Stimulated activated CD4-positive, alpha-beta T cell treated with anti-CD3 and anti-CD28 coated beads, Interleukin-4, amount 100 ng/mL, for 1 hour (primary cell): ENCODE data around the gene HUNK.

ENCODE experiments used
- DNase-seq: peaks from one replicate; pipeline ENCODE4 v3.0.0-alpha.2; 2020

Gene HUNK

DNA sequence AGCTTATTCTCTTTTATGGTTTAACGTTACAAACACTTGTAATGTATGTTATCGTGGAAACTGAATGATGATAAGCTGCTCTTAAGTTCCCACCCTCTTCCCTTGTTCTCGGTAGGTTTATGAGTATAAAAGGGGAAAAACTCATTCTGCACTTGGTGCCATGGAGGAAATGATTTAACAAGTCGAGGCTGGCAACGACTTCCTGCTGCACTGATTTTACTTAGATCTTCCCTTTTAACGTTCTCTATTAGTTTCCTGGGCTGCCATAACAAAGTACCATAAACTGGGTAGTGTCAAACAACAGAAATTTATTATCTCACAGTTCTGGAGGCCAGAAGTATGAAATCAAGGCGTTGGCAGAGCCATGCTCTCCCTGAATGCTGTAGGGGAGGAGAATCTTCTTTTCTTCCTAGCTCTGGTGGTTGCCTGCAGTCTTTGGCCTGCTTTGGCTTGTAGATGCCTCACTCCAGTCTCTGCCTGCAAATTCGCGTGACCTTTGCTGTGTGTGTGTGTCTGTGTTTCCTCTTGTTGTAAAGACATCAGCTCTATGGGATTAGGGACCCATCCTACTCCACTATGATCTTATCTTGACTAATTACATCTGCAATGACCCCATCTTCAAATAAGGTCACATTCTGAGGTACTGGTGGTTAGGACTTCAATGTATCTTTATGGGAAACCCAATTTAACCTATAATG, 26.3 kb downstream of the HUNK start:
- no peak for DNase-seq

- DNase-seq, result no peak
Observed at GRCh38 chr21:31900121-31900895, 27.5 kb downstream of the HUNK start.

- DNase-seq, result no peak
Observed at GRCh38 chr21:31901315-31901714, 28.5 kb downstream of the HUNK start.

- no peak for DNase-seq
Observed at GRCh38 chr21:31902438-31902837, 29.6 kb downstream of the HUNK start.

DNA sequence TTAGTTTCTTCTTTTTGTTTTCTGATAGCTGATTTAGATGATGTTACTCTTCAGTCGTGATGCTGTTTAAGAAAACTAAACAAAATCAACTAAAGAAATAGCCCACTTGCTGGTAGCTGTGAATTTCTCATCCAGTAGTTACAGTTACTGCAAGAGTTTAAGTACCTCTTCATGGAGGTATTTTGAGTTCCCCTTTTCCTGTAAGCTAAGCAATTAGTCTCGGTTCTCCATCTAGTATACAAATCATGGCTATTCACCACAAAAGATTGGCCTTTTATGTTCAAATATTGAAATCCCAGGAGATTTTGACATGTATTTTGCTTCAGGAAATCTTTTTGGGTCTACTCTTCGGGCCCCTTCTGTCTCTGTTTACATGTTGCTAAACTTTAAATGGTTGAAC, 31.1 kb downstream of the HUNK start:
- no peak for DNase-seq

DNA sequence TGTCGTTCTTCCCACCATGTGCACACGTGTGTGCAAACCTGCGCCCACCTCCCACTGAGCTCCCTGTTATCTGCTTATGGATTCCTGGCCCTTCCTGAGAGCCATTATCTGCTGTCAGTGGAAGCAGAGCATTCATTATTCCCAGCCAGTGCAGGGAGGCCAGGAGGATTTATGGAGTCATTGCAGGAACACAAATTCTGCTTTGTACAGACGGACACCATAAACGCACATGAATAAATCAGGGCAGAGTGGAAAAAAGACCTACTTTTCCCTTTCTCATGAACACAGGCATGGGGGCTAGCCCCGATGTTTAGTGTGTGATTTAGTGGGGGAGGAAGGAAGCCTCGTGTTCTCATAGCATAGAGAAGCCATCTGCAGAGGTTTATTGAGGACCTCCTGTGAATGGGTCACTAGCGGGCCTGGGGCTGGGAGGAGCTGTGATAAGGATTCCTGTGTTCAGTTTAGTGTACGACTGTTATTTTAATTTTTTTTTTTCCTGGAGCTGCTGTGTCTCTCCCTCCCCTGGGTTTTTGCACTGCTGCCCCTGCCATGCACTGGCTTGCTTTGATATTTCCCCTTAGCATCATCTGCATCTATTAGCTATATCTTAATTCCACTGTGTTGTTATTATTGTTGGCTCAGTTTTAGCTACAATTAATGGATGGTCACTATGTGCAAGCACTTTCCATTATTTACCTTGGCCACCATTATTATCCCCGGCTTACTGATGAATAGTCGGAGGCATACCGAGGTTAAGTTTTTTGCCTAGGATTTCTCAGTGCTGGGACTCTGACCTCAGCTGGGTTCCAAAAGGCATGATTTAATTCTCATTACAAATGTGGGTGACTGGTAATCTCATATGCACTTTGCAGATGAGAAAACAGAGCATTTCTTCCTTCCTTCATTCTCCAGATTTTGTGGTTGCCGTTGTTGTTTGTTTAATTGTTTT, 33.0 kb downstream of the HUNK start:
- no peak for DNase-seq

DNA sequence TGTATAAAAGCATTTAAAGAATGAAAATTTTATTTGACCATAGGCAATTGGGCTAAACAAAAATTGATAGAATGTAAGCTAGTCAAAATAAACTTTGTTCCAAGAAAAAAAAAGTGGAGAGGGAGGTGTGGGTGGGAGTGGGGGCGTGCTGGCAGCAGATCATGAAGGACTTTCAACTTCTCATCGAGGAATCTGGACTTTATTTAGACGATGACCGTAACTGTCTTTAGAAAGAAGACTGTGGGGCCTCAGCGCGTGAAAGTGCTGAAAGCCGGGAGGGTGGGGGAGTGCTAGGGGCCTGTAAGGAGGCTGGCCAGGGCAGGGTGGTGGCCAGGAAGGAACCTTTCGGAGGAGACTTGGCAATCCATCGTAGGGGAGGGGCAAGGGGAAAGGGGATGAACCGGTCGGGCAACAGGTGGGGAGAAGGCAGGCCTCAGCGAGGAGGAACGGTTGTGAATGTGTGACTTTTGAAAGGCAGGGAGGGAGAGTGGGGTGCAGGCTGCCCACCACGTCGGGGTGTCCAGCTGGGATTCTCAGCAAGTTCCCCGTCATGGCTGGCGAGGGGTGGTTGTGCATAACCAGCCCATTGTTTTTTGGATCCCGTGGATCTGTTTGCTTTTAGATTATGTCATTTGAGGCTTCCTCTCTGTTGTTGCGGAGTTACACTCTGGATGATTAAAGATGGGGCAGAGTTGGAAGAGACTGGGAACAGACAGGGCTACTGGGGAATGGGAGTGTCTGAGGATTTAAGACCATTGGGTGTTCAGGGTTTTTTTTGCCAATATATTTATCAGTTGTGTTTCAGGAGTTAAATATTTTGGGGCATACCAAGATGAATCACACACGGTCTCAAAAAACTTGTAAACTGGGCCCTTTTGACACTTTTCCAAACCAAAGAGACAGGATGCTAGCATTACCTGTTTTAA, 35.5 kb downstream of the HUNK start:
- DNase-seq, result no peak

- DNase-seq, result no peak
Observed at GRCh38 chr21:31909153-31910073, 36.6 kb downstream of the HUNK start.

DNA sequence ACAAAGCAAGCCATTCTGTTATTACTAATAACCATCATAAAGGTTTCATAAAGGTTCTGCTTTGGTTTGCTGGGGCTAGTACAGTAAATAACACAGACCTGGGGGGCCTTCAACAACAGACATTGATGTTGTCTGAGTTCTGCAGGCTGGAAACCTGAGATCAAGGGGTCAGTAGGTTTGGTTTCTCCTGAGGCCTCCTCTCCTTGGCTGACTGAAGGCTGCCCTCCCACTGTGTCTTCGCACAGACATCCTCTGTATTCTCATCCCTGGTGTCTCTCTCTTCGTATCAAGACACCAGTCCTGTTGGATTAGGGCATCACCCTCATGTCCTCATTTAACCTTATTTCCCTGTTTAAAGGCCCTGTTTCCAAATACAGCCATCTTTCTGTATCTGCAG, 37.3 kb downstream of the HUNK start:
- DNase-seq, result no peak

GRCh38 chr21:31911138-31911907, 38.5 kb downstream of the HUNK start:
- DNase-seq, result no peak

DNA sequence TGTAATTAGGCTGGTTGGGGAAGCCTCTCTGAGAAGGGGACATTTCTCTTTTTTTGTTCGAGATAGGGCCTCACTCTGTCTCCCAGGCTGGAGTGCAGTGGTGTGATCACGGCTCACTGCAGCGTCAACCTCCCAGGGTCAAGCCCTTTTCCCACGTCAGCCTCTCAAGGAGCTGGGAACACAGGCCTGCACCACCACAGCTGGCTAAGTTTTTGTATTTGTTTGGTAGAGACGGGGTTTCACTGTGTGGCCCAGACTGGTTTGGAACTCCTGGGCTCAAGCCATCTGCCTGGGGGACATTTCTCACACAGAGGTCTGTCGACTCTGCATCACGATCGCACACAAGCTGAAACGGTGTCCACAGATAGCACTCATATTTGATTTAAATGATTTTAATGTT, 39.7 kb downstream of the HUNK start:
- DNase-seq, result no peak

DNA sequence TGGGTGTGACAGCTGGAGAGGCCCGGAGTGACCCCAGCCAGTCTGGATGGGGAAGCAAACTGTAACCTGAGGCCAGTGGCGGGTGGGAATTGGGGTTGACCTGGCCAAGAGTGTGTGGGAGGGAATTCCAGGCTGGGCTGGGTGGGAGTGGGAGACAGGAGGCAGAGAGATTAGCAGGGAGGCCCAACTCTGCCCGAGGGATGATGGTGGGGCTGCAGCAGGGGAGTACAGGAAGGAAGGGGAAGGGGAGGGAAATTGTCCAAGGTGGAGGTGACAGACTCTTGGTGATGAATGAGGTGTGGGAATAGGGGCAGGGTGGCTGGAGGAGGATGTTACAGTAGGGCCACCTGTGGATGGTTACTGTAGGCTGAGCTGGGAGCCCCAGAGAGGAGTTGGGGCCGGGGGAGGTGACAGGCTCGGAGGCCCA, 40.4 kb downstream of the HUNK start:
- DNase-seq, result no peak

DNA sequence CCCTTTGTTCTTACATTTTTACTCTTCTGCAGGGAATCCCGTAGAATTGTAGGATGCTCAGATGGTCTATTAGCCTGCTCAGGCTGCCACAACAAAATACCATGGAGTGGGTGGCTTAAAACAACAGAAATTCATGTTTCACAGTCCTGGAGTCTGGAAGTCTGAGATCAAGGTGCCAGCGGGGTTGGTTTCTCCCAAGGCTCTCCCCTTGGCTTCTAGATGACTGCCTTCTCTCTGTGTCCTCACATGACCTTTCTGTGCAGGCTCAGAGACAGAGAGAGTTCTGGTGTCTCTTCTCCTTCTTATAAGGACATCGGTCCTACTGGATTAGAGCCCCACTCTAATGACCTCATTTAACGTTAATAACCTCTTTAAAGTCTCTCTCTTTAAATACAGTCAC, 41.7 kb downstream of the HUNK start:
- no peak for DNase-seq

DNA sequence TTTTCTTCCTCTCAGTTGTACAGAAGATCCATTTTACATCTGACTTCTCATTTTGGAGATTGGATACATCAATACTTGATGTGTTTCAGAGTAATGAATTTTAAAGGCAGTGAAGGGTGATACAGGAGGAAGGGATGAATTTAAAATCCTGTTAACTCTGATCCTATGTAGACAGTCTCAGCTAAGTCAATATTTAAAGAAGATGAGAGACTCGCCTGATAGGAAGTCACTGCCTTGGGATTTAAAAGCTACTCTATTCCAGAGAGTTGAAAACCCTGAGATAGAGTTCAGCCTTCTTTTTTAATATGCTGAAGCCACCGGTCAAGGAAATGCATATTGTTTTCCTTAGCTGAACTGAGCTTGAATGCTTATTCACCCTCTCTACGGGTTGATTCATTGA, 42.7 kb downstream of the HUNK start:
- DNase-seq, result no peak

GRCh38 chr21:31917108-31917507, 44.3 kb downstream of the HUNK start:
- DNase-seq, result no peak

DNA sequence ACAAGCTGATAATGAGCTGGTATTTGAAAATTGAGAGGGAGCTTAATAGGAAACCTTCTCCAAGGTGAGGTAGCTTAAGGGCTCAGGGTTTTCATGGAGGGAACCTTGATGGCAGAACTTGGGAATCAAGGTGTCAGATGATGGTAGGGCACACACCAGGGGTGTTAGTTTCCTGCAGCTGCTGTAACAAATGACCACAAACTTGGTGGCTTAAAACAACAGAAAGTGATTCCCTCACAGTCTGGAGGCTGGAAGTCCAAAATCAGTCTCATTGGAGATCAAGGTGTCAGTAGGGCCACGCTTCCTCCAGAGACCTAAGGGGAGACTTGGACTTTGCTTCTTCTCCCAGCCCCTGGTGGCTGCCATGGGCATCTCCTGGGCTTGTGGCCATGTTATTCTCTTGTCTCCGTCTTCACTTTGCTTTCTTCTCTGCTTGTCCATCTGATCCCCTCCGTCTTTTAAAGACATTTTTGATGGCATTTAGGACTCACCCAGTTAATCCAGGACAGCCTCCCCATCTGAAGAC, 45.5 kb downstream of the HUNK start:
- DNase-seq, result no peak

DNA sequence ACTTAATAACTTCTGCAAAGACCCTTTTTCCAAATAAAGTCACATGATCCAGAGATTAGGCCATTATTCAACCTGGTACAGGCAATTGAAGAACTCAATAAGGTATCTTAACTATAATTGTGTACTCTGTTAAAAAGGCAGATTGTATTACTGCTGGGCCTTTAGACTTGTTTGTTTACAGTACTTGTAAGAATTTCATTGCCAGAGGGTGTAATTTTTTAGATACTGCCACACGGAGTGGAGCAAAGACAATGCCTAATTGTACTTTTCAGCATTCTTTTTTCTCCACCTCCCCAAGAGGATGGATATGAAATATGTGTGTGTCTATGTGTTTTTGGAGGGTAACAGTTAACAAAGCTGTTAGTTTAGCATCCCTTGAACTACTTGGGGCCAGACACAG, 47.5 kb downstream of the HUNK start:
- no peak for DNase-seq

DNA sequence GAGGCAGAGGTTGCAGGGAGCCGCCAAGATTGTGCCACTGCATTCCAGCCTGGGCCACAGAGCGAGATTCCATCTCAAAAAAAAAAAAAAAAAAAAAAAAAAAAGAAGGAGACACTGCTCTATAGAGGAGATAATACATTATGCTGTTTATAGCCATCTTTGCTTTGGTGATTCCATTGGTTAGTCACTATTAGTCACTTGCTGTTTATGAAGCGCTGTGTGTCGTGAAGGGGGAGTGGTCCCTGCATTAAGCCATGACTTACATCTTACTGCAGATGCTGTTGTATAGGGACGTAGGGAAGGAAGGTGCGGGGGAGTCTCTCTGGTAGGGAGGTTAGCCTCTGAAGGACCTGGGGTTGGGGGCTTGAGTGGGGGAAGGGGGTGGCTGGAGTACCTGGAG, 48.3 kb downstream of the HUNK start:
- no peak for DNase-seq

GRCh38 chr21:31922881-31923280, 50.1 kb downstream of the HUNK start:
- no peak for DNase-seq

DNA sequence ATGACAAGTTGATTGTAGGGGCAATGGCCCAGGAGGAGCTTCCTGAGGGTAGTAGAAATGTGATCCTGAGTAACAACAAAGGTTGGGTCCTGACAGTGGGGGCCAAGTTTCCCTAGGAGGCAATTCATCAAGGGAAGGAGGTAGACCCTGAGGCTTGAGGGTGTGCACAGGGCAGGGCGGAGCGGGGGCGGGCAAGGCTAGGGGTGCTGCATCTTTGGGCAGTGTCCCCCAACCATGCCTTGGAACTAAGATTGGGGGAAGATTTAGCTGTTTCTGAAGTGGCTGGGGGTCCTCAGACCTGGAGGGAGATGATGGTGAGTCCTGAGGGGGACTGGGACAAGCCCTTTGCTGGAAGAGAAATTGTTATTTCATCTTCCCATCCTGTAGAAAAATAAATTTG, 50.9 kb downstream of the HUNK start:
- no peak for DNase-seq
